Measurements from ENCODE around the gene HFM1.
"Not testable (repeated sequence)": the region's sequence is repeated elsewhere in the genome, so short reads cannot be mapped to it uniquely, and the experiment has no call there.

The HFM1 gene

GRCh38 chr1:91372230-91372629 is 32.4 kb downstream of the HFM1 start:
- not testable (repeated sequence) for DNase-seq

- no peak for DNase-seq
Observed at GRCh38 chr1:91349524-91349923, 55.1 kb downstream of the HFM1 start.

GRCh38 chr1:91346824-91347223 is 57.8 kb downstream of the HFM1 start:
- DNase-seq = no peak

- DNase-seq = no peak
Observed at GRCh38 chr1:91345395-91346005, 59.1 kb downstream of the HFM1 start.

GRCh38 chr1:91338501-91338900 is 66.1 kb downstream of the HFM1 start:
- no peak for DNase-seq

GRCh38 chr1:91335603-91336002 is 69.0 kb downstream of the HFM1 start:
- no peak for DNase-seq

- no peak for DNase-seq
Observed at GRCh38 chr1:91334856-91335255, 69.8 kb downstream of the HFM1 start.

- no peak for DNase-seq
Observed at GRCh38 chr1:91325456-91325855, 79.2 kb downstream of the HFM1 start.

- DNase-seq = no peak
Observed at GRCh38 chr1:91314643-91315042, 90.0 kb downstream of the HFM1 start.

GRCh38 chr1:91311672-91312071 is 93.0 kb downstream of the HFM1 start:
- no peak for DNase-seq

- no peak for DNase-seq
Observed at GRCh38 chr1:91308544-91308943, 96.1 kb downstream of the HFM1 start.

- DNase-seq = no peak
Observed at GRCh38 chr1:91307784-91308409, 96.7 kb downstream of the HFM1 start.

GRCh38 chr1:91303165-91303564 is 101.5 kb downstream of the HFM1 start:
- no peak for DNase-seq

- not testable (repeated sequence) for DNase-seq
Observed at GRCh38 chr1:91288843-91289553, 115.6 kb downstream of the HFM1 start.

GRCh38 chr1:91286962-91287317 is 117.7 kb downstream of the HFM1 start:
- DNase-seq = peak; percentile 10

GRCh38 chr1:91286259-91286961 is 118.2 kb downstream of the HFM1 start:
- not testable (repeated sequence) for DNase-seq

- no peak for DNase-seq
Observed at GRCh38 chr1:91283421-91283726, 121.3 kb downstream of the HFM1 start.

- DNase-seq = peak; percentile 21
Observed at GRCh38 chr1:91282695-91283420, 121.8 kb downstream of the HFM1 start.

- no peak for DNase-seq
Observed at GRCh38 chr1:91281782-91282181, 122.9 kb downstream of the HFM1 start.

GRCh38 chr1:91278754-91279153 is 125.9 kb downstream of the HFM1 start:
- DNase-seq = no peak

GRCh38 chr1:91273875-91274274 is 130.8 kb downstream of the HFM1 start:
- DNase-seq = no peak

- no peak for DNase-seq
Observed at GRCh38 chr1:91261655-91262054, 143.0 kb downstream of the HFM1 start.

GRCh38 chr1:91245435-91245834 is 159.2 kb downstream of the HFM1 start:
- DNase-seq = no peak

Measured in NCI-H510A (cell line).